ENCODE results near the gene MPPED2.
A peak's percentile ranks its signal among the peaks of the same experiment; 100 is the strongest.

The MPPED2 gene

GRCh38 chr11:30522536-30523243 lies 63.5 kb downstream of the MPPED2 start:
- no peak for DNase-seq

- no peak for DNase-seq
Measured at GRCh38 chr11:30521297-30522071, 64.7 kb downstream of the MPPED2 start.

GRCh38 chr11:30513087-30513486 lies 73.1 kb downstream of the MPPED2 start:
- no peak for DNase-seq

GRCh38 chr11:30511408-30511807 lies 74.7 kb downstream of the MPPED2 start:
- DNase-seq: no peak

GRCh38 chr11:30510750-30511149 lies 75.4 kb downstream of the MPPED2 start:
- no peak for DNase-seq

- DNase-seq: no peak
Measured at GRCh38 chr11:30509364-30509763, 76.8 kb downstream of the MPPED2 start.

- DNase-seq: no peak
Measured at GRCh38 chr11:30508594-30508993, 77.6 kb downstream of the MPPED2 start.

- DNase-seq: no peak
Measured at GRCh38 chr11:30505603-30506002, 80.5 kb downstream of the MPPED2 start.

- no peak for DNase-seq
Measured at GRCh38 chr11:30504468-30504867, 81.7 kb downstream of the MPPED2 start.

GRCh38 chr11:30503156-30503555 lies 83.0 kb downstream of the MPPED2 start:
- no peak for DNase-seq

GRCh38 chr11:30502305-30502704 lies 83.8 kb downstream of the MPPED2 start:
- no peak for DNase-seq

GRCh38 chr11:30501744-30502143 lies 84.4 kb downstream of the MPPED2 start:
- DNase-seq: no peak

GRCh38 chr11:30499940-30500339 lies 86.2 kb downstream of the MPPED2 start:
- no peak for DNase-seq

GRCh38 chr11:30497600-30497999 lies 88.6 kb downstream of the MPPED2 start:
- DNase-seq: no peak

- no peak for DNase-seq
Measured at GRCh38 chr11:30496935-30497334, 89.2 kb downstream of the MPPED2 start.

- no peak for DNase-seq
Measured at GRCh38 chr11:30495437-30495836, 90.7 kb downstream of the MPPED2 start.

GRCh38 chr11:30489511-30489910 lies 96.6 kb downstream of the MPPED2 start:
- no peak for DNase-seq

- no peak for DNase-seq
Measured at GRCh38 chr11:30489076-30489475, 97.1 kb downstream of the MPPED2 start.

GRCh38 chr11:30488304-30488998 lies 97.7 kb downstream of the MPPED2 start:
- peak; percentile 80 for DNase-seq

- no peak for DNase-seq
Measured at GRCh38 chr11:30487200-30487898, 98.8 kb downstream of the MPPED2 start.

GRCh38 chr11:30485756-30486155 lies 100.4 kb downstream of the MPPED2 start:
- no peak for DNase-seq

- DNase-seq: no peak
Measured at GRCh38 chr11:30485222-30485621, 100.9 kb downstream of the MPPED2 start.

- no peak for DNase-seq
Measured at GRCh38 chr11:30483056-30483455, 103.1 kb downstream of the MPPED2 start.

Data from NCI-H1092 (cell line).